Ishikawa (cell line): Measurements from ENCODE around the gene CDH24.

Experiments used
- CEBPB ChIP-seq: IDR thresholded peaks from 2 replicates; pipeline ENCODE4 v1.6.1; 2012
- CREB1 ChIP-seq: IDR thresholded peaks from 2 replicates; pipeline ENCODE4 v1.6.1; 2012; ENCODE audit warnings: low read depth
- EP300 ChIP-seq: IDR thresholded peaks from 2 replicates; pipeline ENCODE4 v1.6.1; 2012; ENCODE audit warnings: borderline replicate concordance
- FOXM1 ChIP-seq: IDR thresholded peaks from 2 replicates; pipeline ENCODE4 v1.6.1; 2012; ENCODE audit warnings: low read depth, borderline replicate concordance
- NFIC ChIP-seq: IDR thresholded peaks from 2 replicates; pipeline ENCODE4 v1.6.1; 2012
- RAD21 ChIP-seq: IDR thresholded peaks from 2 replicates; pipeline ENCODE4 v1.6.1; 2012; ENCODE audit warnings: low read depth
- TAF1 ChIP-seq: IDR thresholded peaks from 2 replicates; pipeline ENCODE4 v1.6.1; 2012; ENCODE audit warnings: low read depth, mild to moderate bottlenecking
- TCF12 ChIP-seq: IDR thresholded peaks from 2 replicates; pipeline ENCODE4 v1.6.1; 2012; ENCODE audit warnings: low read depth
- TEAD4 ChIP-seq: IDR thresholded peaks from 2 replicates; pipeline ENCODE4 v1.6.1; 2012
- YY1 ChIP-seq: IDR thresholded peaks from 2 replicates; pipeline ENCODE4 v1.6.1; 2012; ENCODE audit warnings: low read depth
- TF ChIP-seq, protein P1 (sequence below): IDR thresholded peaks from 2 replicates; pipeline ENCODE4 v1.6.1; 2012
- TF ChIP-seq, protein P2 (sequence below): IDR thresholded peaks from 2 replicates; pipeline ENCODE4 v1.6.1; 2012; ENCODE audit warnings: low read depth, mild to moderate bottlenecking

DNA sequence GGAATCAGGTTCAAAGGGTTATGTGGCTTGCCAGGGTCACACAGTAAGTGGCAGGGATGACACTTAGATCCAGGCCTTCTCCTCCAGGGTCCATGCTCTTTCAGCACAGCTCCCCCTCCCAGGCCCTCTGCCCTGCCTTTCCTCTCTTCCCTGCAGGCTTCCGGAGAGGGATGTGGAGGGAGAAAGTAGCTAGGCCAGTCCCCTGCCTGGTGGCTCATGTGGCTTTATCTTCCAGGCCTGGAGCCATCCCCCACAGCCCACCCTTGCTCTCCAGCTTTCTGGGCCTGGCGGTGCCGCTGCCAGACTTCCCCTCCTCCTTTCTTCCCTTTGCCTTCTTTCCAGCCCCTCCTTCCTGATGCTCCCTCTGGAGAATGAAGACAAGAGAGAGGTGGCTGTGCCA, 13.6 kb downstream of the CDH24 start:
- TF ChIP-seq YY1: no peak
- no peak for TF ChIP-seq EP300
- no peak for TF ChIP-seq NFIC
- TF ChIP-seq, protein P1, sequence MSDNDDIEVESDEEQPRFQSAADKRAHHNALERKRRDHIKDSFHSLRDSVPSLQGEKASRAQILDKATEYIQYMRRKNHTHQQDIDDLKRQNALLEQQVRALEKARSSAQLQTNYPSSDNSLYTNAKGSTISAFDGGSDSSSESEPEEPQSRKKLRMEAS: no peak
- TF ChIP-seq, protein P2, sequence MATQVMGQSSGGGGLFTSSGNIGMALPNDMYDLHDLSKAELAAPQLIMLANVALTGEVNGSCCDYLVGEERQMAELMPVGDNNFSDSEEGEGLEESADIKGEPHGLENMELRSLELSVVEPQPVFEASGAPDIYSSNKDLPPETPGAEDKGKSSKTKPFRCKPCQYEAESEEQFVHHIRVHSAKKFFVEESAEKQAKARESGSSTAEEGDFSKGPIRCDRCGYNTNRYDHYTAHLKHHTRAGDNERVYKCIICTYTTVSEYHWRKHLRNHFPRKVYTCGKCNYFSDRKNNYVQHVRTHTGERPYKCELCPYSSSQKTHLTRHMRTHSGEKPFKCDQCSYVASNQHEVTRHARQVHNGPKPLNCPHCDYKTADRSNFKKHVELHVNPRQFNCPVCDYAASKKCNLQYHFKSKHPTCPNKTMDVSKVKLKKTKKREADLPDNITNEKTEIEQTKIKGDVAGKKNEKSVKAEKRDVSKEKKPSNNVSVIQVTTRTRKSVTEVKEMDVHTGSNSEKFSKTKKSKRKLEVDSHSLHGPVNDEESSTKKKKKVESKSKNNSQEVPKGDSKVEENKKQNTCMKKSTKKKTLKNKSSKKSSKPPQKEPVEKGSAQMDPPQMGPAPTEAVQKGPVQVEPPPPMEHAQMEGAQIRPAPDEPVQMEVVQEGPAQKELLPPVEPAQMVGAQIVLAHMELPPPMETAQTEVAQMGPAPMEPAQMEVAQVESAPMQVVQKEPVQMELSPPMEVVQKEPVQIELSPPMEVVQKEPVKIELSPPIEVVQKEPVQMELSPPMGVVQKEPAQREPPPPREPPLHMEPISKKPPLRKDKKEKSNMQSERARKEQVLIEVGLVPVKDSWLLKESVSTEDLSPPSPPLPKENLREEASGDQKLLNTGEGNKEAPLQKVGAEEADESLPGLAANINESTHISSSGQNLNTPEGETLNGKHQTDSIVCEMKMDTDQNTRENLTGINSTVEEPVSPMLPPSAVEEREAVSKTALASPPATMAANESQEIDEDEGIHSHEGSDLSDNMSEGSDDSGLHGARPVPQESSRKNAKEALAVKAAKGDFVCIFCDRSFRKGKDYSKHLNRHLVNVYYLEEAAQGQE: no peak
- no peak for TF ChIP-seq CEBPB
- TF ChIP-seq RAD21: no peak
- TF ChIP-seq TAF1: no peak
- TF ChIP-seq FOXM1: no peak
- no peak for TF ChIP-seq CREB1
- no peak for TF ChIP-seq TEAD4
- no peak for TF ChIP-seq TCF12
